Measurements from ENCODE around the gene GIT1.

GRCh38 chr17:29613352-29613837 lies 23.9 kb upstream of the GIT1 start:
- TF ChIP-seq POLR2A (IDR thresholded peaks at IDR 0.05) (no peak), POLR2AphosphoS5 (IDR thresholded peaks at IDR 0.05) (peak in 2 of 3 donors; percentile 8 to 69)

Data from stomach (tissue), 4 donors.